ENCODE measurements around the gene MYH10.

- TF ChIP-seq, protein P1, sequence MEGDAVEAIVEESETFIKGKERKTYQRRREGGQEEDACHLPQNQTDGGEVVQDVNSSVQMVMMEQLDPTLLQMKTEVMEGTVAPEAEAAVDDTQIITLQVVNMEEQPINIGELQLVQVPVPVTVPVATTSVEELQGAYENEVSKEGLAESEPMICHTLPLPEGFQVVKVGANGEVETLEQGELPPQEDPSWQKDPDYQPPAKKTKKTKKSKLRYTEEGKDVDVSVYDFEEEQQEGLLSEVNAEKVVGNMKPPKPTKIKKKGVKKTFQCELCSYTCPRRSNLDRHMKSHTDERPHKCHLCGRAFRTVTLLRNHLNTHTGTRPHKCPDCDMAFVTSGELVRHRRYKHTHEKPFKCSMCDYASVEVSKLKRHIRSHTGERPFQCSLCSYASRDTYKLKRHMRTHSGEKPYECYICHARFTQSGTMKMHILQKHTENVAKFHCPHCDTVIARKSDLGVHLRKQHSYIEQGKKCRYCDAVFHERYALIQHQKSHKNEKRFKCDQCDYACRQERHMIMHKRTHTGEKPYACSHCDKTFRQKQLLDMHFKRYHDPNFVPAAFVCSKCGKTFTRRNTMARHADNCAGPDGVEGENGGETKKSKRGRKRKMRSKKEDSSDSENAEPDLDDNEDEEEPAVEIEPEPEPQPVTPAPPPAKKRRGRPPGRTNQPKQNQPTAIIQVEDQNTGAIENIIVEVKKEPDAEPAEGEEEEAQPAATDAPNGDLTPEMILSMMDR (conservative IDR thresholded peaks at IDR 0.05): no peak
- no peak for TF ChIP-seq EZH2 (IDR thresholded peaks at IDR 0.05; ENCODE audit: low read depth)
These were observed 991 bp upstream of the MYH10 start for GRCh38 chr17:8631554-8631877.

Measured in PC-9 (cell line).